GM19328 (cell line): ENCODE measurements around the gene BRICD5.

Experiments used
- ATAC-seq: cut with Tn5 transposase; IDR thresholded peaks from one replicate; pipeline ENCODE4 v1.9.1; 2021; ENCODE audit warnings: mild to moderate bottlenecking, moderate library complexity; ENCODE audit not compliant: unreplicated experiment

BRICD5 gene

DNA sequence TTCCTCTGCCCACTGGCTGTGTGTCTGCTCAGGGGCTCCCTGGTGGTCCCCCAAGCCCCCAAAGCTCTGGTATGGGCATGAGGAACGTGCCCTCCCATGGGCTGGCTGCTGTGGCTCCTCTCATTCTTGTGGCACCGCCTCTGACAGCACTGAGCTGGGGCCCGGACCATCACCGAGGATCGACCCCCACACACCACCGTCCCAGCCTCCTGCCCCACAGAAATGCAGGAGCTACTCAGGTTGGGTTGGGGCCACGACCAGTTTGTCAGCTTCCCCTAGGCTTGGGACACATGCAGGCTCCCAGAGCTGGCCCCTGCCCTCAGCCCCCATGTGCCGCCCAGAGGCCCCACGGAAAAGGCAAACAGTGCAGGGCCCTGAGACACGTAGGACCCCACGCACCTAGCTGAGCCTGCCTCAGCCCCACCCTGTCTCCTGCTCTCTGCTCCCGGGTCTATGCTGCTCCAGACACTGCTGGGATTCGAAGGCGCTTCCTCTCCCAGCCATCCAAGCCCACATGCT is 11.0 kb downstream of the BRICD5 start:
- ATAC-seq, result no peak

- ATAC-seq, result no peak
Observed at GRCh38 chr16:2199095-2199494, 11.6 kb downstream of the BRICD5 start.

DNA sequence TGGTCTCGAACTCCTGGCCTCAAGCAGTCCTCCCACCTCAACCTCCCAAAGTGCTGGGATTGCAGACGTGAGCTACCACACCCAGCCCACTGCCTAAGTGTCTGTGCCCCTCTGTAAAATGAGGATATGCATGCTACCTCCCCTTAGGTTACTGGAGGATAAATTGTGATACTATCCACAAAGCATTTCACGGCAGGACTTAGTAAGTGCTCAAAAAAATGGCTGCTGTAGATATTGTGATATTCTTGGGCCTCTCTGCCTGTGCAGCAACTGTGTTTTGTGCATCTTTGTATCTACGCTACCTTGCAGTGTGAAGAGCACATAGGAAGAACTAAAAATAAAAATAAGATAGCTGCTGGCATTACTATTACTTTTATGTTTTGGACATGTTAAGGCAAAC is 12.4 kb downstream of the BRICD5 start:
- ATAC-seq, result no peak

GRCh38 chr16:2197765-2198164 is 12.9 kb downstream of the BRICD5 start:
- no peak for ATAC-seq

- ATAC-seq, result no peak
Observed at GRCh38 chr16:2196981-2197511, 13.6 kb downstream of the BRICD5 start.

DNA sequence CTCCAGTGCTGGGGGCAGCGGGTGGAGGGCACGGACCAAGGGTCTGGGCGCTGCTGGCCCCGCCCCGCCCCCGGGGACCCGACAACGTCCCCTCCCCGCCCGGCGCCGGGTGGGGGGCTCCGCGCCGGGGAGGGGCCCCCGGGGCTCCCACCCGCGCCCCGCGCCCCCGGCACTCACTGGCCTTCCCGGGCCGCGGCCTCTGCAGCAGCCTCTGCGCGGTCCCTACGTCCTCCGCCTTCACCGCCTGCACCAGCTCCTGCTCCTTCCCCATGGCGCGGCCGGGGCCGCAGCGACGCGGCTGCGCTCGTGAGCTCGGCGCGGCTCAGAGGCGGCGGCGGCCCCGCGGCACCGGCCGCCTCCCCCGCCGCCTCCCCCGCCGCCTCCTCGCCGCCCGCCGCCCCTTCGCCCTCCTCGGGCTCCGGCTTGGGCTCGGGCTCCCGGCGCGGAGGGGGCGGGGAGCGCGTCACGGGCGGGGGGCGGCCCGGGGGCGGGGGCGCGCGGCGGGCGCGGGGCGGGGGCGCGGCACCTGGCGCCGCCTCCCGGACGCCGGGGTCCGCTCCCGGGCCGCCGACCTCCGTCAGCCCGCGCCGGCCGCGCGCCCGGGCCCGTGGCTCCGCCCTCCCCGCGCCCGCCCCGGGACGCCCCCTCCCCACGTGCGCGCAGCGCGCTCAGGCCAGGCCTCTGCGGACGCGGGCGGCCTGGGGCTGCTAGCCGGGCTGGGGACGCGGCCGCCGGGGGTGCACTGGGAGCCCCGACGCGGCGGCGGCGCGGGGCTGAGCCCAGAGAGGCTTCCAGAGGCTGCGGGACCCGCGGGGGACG is 14.3 kb downstream of the BRICD5 start, which contains the start of gene CASKIN1:
TSS of gene CASKIN1 (minus strand) at position 444 of the 819 bp plus-strand sequence. CDS start at position 271, 173 bp downstream.
- ATAC-seq, result no peak

- no peak for ATAC-seq
Observed at GRCh38 chr16:2195322-2196161, 15.1 kb downstream of the BRICD5 start.

DNA sequence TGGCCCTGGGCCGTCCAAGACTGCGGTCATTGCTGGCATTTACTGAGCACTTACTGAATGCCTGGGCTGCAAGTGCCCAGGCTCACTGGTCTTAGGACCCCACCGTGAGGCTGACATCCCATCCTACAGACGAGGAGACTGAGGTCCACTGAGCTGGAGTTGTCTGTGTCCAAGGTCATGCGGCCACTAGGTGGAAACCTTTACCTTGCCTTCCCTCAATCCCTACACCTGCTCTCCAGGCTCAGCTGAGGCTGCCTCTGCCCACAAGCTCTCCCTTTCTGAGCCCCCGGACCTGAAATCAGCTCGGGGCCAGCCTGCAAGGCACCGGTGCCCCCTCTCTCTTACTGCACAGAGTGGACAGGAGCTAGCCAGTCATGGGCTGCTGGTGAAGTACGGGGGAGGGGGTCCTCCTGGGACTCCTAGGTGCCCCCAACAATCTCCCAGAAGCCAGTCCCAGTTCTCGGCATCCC is 15.8 kb downstream of the BRICD5 start:
- ATAC-seq, result no peak

- no peak for ATAC-seq
Observed at GRCh38 chr16:2194166-2194834, 16.4 kb downstream of the BRICD5 start.

GRCh38 chr16:2191446-2191706 is 19.3 kb downstream of the BRICD5 start:
- no peak for ATAC-seq

DNA sequence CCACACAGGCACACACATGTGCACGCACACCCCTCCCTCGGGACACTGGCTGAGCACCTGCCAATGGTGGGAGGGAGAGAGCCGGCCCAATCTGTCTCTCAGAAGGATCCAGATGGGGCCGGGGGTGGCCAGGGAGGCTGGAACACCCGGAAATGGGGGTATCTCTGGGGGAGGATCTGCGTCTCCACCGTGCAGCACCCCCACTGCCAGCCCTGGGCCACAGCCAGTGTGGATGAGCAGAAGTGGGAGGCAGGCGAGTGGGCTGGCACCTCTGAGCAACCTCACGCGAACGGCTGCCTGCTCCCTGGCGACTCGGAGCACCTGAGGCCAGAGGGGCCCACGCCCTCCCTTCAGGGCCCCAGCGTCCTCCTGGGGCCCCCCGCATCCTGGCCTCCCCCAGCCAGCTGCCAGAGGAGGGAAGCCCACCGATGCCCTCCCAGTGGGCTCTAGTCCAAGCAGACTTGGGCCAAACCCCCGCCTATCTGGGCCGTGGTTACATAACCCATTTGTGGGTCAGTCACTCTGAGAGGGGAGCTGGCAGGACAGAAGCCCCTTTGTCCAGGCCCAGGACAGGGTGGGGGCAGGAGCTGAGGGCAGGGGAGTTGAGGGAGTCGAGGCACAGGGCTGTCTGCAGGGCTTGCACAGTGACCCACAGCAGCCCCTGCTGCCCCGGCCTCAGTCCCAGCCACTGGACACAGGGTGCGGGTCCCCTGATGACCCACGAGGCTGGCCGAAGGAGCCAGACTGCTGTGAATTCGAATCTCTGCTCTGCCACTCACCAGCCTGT is 19.8 kb downstream of the BRICD5 start:
- no peak for ATAC-seq

DNA sequence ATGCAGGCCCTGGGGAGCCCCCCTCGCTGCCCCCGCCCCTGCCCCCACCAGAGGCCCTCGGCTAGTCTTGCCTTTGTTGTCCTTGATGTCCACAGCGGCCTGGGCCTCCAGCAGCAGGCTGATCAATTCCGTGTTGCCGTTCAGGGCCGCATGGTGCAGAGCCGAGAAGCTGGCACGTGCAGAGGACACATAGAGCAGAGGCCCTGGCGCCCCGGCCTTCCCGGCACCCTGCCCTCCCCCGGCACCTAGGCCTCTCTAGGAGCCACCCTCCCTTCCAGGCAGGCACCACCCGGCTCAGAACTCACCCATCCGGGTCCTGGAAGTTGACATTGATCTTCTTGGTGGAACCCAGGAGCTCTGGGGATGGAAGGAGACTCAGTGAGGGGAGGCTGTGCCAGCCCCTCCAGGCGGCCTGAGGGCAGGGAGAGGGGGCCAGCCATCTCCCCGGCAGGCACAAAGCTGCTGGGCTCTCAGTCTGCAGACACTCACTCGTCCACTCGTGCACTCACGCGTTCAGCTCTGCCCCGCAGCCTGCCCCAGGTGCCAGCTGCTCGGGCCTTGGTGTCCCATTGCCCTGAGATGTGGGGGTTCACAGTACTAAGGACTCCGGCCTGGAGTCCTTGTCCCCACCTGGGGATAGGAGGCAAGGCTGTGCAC is 20.5 kb downstream of the BRICD5 start:
- no peak for ATAC-seq

DNA sequence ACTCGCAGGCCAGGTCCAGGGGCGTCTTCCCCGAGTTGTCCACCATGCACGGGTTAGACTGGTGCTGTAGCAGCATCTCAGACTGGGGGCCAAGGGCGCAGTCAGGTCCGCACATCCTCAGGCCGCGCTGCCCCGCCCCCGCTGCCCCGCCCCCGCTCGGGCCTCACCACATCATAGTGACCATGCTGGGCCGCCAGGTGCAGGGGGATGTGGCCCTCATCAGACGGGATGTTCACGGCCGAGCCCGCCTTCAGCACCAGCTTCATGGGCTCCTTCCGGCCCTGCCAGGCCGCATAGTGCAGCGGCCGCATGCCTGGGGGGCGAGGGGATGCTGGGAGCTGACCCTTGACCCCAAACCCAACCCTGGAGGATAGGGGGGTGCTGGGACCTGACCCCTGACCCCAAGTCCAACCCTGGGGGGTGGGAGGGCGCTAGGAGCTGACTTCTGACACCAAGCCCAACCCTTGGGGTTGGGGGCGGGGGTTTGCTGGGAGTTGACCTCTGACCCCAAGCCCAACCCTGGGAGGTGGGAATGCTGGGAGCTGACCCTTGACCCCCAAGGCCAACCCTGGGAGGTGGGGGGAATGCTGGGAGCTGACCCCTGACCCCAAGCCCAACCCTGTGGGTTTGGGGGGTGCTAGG is 21.3 kb downstream of the BRICD5 start:
- no peak for ATAC-seq

GRCh38 chr16:2188395-2188794 is 22.3 kb downstream of the BRICD5 start:
- ATAC-seq, result no peak

DNA sequence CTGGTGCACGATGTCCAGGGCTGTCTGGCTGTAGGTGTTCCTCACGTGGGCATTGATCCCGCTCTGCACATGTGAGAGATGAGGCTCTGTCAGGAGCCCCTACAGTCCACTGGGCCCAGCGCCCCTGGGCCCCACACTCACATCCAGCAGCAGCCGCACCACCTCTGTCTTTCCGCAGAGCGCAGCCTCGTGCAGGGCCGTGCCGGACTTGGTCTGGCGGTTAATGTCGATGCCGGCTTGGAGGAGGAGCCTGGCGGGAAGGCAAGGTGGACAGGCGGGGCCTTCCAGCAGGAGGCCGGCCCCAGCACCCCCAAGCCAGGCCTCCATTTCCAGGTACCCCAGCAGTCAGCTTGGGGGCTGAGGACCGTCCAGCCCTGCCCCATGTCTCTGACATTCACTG is 23.5 kb downstream of the BRICD5 start:
- ATAC-seq, result no peak

DNA sequence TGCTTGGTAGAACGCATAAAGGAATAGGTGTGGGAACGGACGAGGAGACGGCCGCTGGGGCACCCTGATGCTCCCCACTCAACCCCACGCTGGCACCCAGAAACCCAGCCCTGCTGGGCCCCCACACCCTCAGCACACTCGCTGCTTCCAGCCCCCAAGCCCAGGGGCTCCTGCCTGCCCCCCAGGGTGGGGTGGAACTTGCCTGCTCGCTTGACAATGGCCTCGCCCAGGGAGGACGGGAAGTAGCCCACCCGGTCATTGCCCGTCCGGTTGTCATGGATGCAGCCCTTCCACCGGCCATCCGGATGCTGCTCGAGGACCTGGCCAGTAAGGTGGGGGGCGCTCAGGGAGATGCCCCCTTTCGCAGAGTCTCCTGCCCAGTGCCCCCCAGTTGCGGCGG is 24.2 kb downstream of the BRICD5 start:
- ATAC-seq, result no peak

DNA sequence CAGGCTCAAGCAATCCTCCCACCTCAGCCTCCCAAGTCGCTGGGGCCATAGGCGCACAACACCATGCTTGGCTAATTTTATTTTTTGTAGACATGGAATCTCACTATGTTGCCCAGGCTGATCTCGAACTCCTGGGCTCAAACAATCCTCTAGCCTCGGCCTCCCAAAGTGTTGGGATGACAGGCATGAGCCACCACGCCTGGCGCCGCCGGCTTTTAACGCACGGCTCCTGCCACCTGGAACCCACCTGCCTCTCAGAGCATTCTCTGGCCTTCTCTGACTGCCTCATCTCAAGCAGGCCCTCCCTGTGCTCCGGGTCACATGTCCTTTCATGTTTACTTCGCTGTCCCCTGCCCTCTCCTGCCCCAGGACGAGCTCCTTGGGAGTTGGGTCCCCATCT is 24.6 kb downstream of the BRICD5 start:
- no peak for ATAC-seq

GRCh38 chr16:2184962-2185361 is 25.7 kb downstream of the BRICD5 start:
- ATAC-seq, result no peak

- ATAC-seq, result no peak
Observed at GRCh38 chr16:2184346-2184745, 26.3 kb downstream of the BRICD5 start.
